D721Med (cell line): Measurements from ENCODE around the gene GJA5.

Experiments used
- DNase-seq: peaks from one replicate; pipeline ENCODE4 v3.0.0; 2011; ENCODE audit warnings: low spot score; ENCODE audit not compliant: insufficient read length
- FAIRE-seq: peaks from 2 replicates; lab custom pipeline; 2011; peaks lifted over from hg19 to GRCh38; lab: Jason Lieb, UNC
- CTCF ChIP-seq: IDR thresholded peaks from 2 replicates; pipeline ENCODE4 v1.5.1; 2012; ENCODE audit warnings: mild to moderate bottlenecking, control low read depth; ENCODE audit not compliant: insufficient read depth; ENCODE audit errors: missing control alignments

GJA5 gene

GRCh38 chr1:147768101-147768500 lies 7.7 kb upstream of the GJA5 start:
- DNase-seq (no peak), FAIRE-seq (no peak)
- TF ChIP-seq CTCF = no peak

- DNase-seq (no peak), FAIRE-seq (no peak)
- TF ChIP-seq CTCF = no peak
Observed at GRCh38 chr1:147762233-147763024, 2.0 kb upstream of the GJA5 start.

- FAIRE-seq (no peak), DNase-seq (no peak)
- TF ChIP-seq CTCF = no peak
Observed at GRCh38 chr1:147758379-147759100, 1.9 kb downstream of the GJA5 start.

GRCh38 chr1:147757015-147757990 lies 3.1 kb downstream of the GJA5 start:
- DNase-seq = no peak
- FAIRE-seq = no peak
- no peak for TF ChIP-seq CTCF

- DNase-seq = no peak
- FAIRE-seq = no peak
- TF ChIP-seq CTCF = no peak
Observed at GRCh38 chr1:147756341-147756740, 4.1 kb downstream of the GJA5 start.

- no peak for FAIRE-seq
- TF ChIP-seq CTCF = no peak
- no peak for DNase-seq
Observed at GRCh38 chr1:147754661-147755060, 5.7 kb downstream of the GJA5 start.
